Esophagus squamous epithelium (tissue), 4 donors: ENCODE data around the gene PRKCE.

Source experiments
- CTCF ChIP-seq, 6 experiments: fragments of 450-650 bp in 4 of 6; fragments of 200-600 bp in 2 of 6; sonication (generic) in 2 of 6; IDR thresholded peaks; one replicate each; pipeline ENCODE4 v1.5.1; 2016 to 2019; ENCODE audit warnings: antibody characterized with exemption in 6 of 6, mild to moderate bottlenecking in 4 of 6, moderate library complexity in 4 of 6
- POLR2A ChIP-seq, 4 donors: fragments of 450-650 bp; IDR thresholded peaks; one replicate each; pipeline ENCODE4 v1.6.1; 2017; ENCODE audit warnings: antibody characterized with exemption in 4 of 4, mild to moderate bottlenecking in 4 of 4, moderate library complexity in 3 of 4

GRCh38 chr2:46158661-46159060 lies 507.2 kb downstream of the PRKCE start:
- TF ChIP-seq CTCF (IDR thresholded peaks at IDR 0.05): no peak
- TF ChIP-seq POLR2A (IDR thresholded peaks at IDR 0.05): no peak
